NCI-H1694 (cell line): ENCODE results near the gene HNRNPH3.

Experiments
- DNase-seq: peaks from one replicate; lab custom pipeline; 2025; lab: John Stamatoyannopoulos, UW

HNRNPH3 gene

GRCh38 chr10:68330852-68331454 is 911 bp upstream of the HNRNPH3 start:
- no peak for DNase-seq

DNA sequence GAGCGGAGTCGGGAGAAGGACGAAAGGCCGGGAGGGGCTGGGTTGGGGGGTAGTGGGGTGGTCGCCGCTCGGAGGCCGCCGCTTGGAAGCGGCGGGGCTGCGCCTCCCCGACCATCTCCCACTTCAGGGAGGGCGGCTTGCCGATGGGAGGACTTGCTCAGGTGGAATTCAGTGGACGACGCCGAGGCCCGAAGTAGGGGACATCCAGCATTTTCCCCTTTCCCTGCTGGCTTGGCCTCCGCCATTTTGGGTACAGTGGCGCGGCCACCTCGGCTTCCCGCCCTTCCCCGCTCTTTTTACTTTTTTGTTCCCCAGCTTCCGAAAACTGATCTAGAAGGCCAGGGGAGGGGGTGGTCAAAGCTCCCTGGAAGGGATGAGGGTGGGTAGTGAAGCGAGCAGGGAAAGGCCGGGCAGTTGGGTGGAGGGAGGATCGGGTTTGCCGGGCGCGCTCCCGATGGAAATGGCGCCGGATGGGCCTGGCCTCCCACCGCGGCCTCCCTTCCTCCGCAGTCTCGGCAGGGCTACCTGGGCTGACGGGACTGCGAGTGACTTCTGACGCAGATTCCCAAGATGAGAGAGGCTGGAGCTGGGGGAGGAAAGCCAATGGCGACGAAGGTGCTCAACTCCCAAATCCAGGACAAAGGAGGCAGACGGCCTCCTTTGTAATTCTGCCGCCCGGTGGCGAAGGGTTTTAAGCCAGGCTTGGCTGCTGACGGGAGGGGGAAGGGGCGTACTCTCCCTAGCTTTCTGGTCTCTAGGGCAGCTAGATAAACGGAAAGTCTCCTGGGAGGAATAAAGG is 594 bp downstream of the HNRNPH3 start, which contains the start of gene PBLD:
Gene PBLD, minus strand, starts transcription at position 670 of the 799 bp plus-strand sequence. CDS start 26,084 bp downstream, outside the sequence.
- DNase-seq: peak; percentile 54

DNA sequence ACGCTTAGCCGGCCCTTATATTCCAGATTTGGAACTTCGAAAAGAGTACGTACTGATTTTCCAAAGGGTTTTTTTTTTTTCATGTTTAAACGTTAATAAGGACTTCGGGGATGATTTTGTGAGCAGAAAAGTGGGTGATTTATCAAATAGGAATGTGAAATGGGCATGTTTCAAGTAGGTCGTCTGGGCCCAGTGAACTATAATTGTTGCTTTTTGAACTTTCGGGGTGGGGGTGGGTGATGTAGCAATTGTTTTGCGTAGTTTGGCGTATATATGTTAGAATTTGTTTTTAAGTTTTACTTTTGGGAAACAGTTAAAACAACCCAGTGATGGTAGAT is 1.2 kb downstream of the HNRNPH3 start:
- DNase-seq: no peak

- no peak for DNase-seq
Measured at GRCh38 chr10:68333440-68334431, 1.9 kb downstream of the HNRNPH3 start.

GRCh38 chr10:68334672-68335467 is 3.0 kb downstream of the HNRNPH3 start:
- DNase-seq: no peak

DNA sequence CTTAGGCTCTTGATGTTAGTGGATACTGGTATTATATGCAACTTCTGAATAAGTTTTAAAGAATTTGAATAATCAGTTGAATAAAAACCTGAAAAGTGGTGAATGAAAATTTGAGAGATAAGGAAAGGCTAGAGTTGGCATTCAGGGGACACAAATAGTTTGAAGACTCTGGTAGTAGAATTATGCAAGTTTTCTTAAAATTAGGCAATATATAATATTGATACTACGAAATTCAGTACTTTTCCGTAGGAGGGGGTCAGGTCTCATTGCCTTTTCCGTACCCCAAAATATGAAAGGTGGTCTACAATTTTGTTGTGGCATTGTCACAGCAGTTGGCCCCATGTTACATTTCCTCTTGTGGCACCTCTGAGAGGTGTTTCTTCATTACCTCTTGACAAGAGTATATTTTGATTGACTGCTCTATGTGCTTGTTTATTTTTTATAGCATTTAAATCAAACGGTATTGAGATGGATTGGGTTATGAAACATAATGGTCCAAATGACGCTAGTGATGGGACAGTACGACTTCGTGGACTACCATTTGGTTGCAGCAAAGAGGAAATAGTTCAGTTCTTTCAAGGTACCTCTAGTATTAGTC is 5.0 kb downstream of the HNRNPH3 start:
- DNase-seq: no peak

DNA sequence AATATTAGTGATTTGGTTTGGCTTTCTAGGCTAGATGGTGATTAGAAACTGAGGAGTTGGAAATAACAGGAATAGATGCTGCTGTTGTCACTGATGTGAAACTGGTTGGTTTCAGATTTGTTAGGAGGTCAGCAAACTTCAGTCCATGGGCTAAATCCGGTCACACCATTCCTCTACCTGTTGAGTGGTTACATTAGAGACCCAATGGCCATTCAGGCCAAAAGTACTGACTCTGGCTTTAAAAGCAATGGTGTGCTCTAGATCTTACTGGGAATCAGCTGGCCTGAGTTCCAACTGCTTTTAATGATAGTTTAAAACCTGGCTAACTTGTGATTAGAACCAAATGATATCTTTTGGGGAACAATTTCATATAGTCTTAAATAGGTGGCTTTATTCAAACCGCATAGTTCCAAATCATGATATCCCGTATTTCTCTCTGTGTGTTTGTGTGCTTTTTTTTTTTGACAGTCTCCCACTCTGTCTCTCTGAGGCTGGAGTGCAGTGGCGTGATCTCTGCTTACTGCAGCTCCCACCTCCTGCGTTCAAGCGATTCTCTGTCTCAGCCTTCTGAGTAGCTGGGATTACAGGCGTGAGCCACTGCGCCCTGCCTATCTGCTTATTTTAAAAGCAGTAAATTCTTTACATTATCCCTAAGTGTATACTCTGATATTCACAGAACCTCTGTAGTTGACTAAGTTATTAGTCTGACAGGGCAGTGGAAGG is 8.7 kb downstream of the HNRNPH3 start:
- DNase-seq: no peak

DNA sequence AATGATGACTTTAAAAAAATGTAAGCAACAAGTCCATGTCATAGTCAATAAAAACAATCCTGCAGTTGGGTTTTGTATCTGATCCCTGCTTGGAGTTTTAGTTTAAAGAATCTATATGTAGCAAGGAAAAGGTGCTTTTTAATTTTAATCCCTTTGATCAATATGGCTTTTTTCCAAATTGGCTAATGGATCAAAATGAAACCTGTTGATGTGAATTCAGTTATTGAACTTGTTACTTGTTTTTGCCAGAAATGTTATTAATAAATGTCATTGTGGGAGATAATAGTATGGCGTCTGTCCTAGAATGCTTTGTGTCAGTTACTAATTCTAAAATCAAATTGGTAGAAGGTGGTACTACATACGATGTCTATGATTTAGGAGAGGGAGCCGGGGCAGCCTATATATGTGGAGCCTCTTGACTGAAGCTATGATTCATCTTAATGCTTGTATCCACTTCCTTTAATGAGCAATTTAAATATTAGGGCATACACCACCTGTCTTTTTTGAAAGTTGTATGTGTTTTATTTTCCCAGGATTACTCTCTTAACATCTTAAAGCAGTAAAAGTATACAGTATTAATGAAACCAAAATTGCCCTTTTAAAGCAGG is 11.1 kb downstream of the HNRNPH3 start:
- DNase-seq: no peak

GRCh38 chr10:68345621-68346020 is 13.8 kb downstream of the HNRNPH3 start:
- no peak for DNase-seq

DNA sequence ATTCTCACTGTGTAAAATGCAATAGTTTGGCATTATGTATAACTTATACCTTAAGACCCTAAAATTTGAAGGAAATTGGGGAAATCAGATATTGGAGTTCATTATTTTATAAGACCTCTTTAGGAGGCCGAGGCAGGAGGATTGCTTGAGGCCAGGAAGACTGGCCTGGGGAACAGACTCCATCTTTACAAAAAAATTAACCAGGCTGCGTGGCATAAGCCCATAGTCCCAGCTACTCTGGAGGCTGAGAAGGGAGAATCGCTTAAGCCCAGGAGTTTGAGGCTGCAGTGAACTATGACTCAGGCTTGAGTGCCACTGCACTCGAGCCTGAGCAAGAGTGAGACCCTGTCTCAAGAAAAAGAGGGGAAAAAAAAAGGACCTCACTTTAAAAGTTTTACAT is 14.9 kb downstream of the HNRNPH3 start:
- DNase-seq: no peak

DNA sequence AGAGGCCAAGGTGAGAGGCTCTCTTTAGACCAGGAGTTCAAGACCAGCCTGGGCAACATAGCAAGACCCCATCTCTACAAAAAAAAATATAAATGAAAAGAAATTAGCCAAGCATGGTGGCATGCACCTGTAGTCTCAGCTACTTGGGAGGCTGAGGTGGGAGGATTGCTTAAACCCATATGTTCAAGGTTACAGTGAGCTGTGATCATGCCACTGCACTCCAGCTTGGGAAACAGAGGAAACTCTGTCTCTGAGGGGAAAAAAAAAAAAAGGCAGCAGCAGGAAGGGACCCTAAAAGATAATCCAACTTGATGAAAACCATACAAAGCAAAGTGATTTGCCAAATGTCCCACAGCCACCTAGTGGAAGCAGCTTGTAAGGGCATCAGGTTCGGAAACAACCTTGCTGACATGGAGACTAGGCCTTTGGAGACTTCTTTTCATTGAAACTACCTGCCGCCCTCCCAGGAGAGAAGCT is 16.4 kb downstream of the HNRNPH3 start:
- peak; percentile 31 for DNase-seq

DNA sequence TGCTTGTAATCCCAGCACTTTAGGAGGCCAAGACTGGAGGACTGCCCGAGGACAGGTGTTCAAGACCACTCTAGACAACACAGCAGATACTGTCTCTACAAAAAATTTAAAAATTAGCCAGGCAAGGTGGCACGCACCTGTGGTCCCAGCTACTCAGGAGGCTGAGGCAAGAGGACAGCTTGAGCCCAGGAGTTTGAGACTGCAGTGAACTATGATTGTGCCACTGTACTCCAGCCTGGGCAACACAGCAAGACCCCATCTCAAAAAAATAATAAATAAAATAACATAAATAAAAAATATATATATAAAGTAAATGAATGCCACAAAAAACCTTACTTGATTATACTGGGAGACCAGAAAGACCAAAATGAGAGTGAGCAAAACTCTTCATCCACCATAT is 21.7 kb downstream of the HNRNPH3 start:
- DNase-seq: no peak

DNA sequence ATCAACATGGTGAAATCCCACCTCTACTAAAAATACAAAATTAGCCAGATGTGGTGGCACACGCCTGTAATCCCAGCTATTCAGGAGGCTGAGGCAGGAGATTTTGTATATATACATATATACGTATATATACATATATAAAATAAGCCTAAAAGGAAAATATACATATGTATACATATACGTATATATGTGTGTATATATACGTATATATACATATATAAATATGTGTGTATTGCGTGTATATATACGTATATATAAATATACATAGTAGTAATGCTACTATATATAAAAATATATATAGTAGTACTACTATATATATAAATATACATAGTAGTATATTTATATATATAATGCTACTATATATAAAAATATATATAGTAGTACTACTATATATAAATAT is 27.3 kb downstream of the HNRNPH3 start:
- DNase-seq: no peak

GRCh38 chr10:68362590-68362989 is 30.7 kb downstream of the HNRNPH3 start:
- DNase-seq: no peak

DNA sequence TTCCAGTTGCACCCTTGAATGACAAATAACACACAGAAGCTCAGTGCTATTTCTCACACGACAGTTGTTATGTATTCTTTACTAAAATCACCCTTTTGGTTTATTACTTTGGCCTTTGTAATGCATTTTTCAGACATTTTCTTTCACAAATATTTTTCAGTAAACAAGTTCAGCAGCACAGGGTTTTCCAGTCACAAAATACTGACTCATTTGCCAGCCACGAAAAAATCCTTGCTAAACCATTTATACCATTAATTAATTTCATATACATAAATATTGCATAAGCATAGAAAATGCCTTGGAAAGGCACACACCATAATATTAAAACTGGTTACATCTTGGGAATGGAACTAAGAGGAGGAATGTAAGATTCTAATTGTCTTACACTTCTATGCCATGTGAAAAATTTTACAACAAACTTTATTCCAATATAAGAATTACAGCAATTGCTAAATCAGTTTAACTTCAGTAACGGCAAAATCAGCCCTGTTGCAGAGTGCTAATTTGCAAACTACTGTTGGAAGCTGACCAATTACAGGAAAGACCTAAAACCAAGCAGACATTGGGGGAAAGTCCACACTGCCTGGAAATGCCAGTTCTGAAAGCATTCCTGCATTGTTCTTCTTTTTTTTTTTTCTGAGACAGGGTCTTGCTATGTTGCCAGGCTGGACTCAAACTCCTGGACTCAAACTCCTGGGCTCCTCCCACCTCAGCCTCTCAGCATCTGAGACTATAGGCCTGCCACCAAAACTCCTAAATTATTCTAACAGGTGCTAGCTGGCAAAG is 32.4 kb downstream of the HNRNPH3 start:
- no peak for DNase-seq

- no peak for DNase-seq
Measured at GRCh38 chr10:68365611-68366010, 33.7 kb downstream of the HNRNPH3 start.

GRCh38 chr10:68366600-68366999 is 34.7 kb downstream of the HNRNPH3 start:
- DNase-seq: no peak

DNA sequence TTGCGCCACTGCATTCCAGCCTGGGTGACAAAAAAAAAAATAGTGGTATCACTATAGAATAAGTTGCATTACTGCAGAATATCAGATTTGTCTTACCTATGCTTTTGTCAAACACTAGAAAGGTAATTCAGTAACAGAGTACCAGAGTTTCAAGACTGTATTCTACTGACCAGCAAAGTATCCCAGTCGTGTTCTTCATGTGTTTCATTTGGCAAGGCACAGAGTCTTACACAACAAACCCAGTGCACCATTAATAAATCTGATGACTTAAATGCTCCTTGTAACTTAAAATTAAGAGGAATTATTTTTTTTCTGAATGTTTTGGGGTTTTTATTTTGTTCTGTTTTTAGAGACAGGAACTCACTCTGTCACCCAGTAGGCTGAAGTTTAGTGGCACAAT is 35.3 kb downstream of the HNRNPH3 start:
- no peak for DNase-seq

GRCh38 chr10:68371604-68372003 is 39.7 kb downstream of the HNRNPH3 start:
- no peak for DNase-seq
